Esophagus squamous epithelium (tissue), 4 donors: ENCODE results near the gene SMPD3.

Experiments
- CTCF ChIP-seq, 6 experiments: fragments of 450-650 bp in 4 of 6; fragments of 200-600 bp in 2 of 6; sonication (generic) in 2 of 6; IDR thresholded peaks; one replicate each; pipeline ENCODE4 v1.5.1; 2016 to 2019; ENCODE audit warnings: antibody characterized with exemption in 6 of 6, mild to moderate bottlenecking in 4 of 6, moderate library complexity in 4 of 6
- POLR2A ChIP-seq, 4 donors: fragments of 450-650 bp; IDR thresholded peaks; one replicate each; pipeline ENCODE4 v1.6.1; 2017; ENCODE audit warnings: antibody characterized with exemption in 4 of 4, mild to moderate bottlenecking in 4 of 4, moderate library complexity in 3 of 4

- TF ChIP-seq CTCF (IDR thresholded peaks at IDR 0.05): no peak
- TF ChIP-seq POLR2A (IDR thresholded peaks at IDR 0.05): no peak
These were observed 119.4 kb downstream of the SMPD3 start for GRCh38 chr16:68328860-68329390.
